Thyroid gland (tissue), 4 donors: ENCODE measurements around the gene ZNF514. TPM values are rescaled to one million over a fixed set of nuclear protein-coding genes. Genes with fewer than 3 reads are reported as not detected.

ENCODE experiments used
- DNase-seq, 2 donors: peaks; one replicate each; pipeline ENCODE4 v3.0.0-alpha.2; 2019
- H3K27ac ChIP-seq, 3 donors: fragments of 200-600 bp; sonication (generic); 1 replicate in 2 of 3; 2 replicates in 1 of 3; pipeline ENCODE4 v1.5.1; 2016 to 2019; ENCODE audit warnings: mild to moderate bottlenecking in 1 of 3, moderate library complexity in 1 of 3
- H3K27me3 ChIP-seq: fragments of 200-600 bp; sonication (generic); one replicate; pipeline ENCODE4 v1.5.1; 2019
- H3K36me3 ChIP-seq, 2 donors: fragments of 200-600 bp; sonication (generic); one replicate each; pipeline ENCODE4 v1.5.1; 2016 to 2019
- H3K4me1 ChIP-seq, 2 donors: fragments of 200-600 bp; sonication (generic); one replicate each; pipeline ENCODE4 v1.5.1; 2017 to 2019
- H3K4me3 ChIP-seq, 3 donors: fragments of 200-600 bp; sonication (generic); replicated peaks in 1 of 3; 1 replicate in 2 of 3; 2 replicates in 1 of 3; pipeline ENCODE4 v1.5.1; 2016; ENCODE audit warnings: mild to moderate bottlenecking in 1 of 3
- H3K9me3 ChIP-seq: fragments of 200-600 bp; sonication (generic); one replicate; pipeline ENCODE4 v1.5.1; 2017
- POLR2A ChIP-seq, 2 donors: fragments of 450-650 bp; IDR thresholded peaks; one replicate each; pipeline ENCODE4 v1.6.1; 2017; ENCODE audit warnings: antibody characterized with exemption in 2 of 2, mild to moderate bottlenecking in 2 of 2, moderate library complexity in 1 of 2
- WGBS, 2 donors: methylation state at CpG; one replicate each; pipeline ENCODE4 v1.1.5; 2017; 5-methylcytosine and 5-hydroxymethylcytosine counted together
- intact Hi-C: fragments of 100-400 bp; cut with DNase I; formaldehyde crosslinking; loops from one replicate; pipeline ENCODE4 v1.15.1; 2023
- total RNA-seq, 4 donors: library from RNA; depleted of rRNA; stranded (reverse); fragments of >200 nt; gene quantifications; one replicate each; pipeline ENCODE4 v1.2.3, GENCODE V29; 2016
- TF ChIP-seq, protein P1 (sequence below), 6 experiments: fragments of 200-600 bp in 3 of 6; fragments of 450-650 bp in 3 of 6; sonication (generic) in 3 of 6; IDR thresholded peaks; one replicate each; pipeline ENCODE4 v1.5.1; 2016 to 2019; ENCODE audit warnings: antibody characterized with exemption in 6 of 6, mild to moderate bottlenecking in 2 of 6, inconsistent platforms in 1 of 6, moderate library complexity in 1 of 6

Gene ZNF514
- total RNA-seq: 10 to 100 TPM; 23.5 to 28.5 (median 25.6) TPM

- TF ChIP-seq POLR2A (IDR thresholded peaks at IDR 0.05): peak in 1 of 2 donors; percentile 35
- TF ChIP-seq, protein P1, sequence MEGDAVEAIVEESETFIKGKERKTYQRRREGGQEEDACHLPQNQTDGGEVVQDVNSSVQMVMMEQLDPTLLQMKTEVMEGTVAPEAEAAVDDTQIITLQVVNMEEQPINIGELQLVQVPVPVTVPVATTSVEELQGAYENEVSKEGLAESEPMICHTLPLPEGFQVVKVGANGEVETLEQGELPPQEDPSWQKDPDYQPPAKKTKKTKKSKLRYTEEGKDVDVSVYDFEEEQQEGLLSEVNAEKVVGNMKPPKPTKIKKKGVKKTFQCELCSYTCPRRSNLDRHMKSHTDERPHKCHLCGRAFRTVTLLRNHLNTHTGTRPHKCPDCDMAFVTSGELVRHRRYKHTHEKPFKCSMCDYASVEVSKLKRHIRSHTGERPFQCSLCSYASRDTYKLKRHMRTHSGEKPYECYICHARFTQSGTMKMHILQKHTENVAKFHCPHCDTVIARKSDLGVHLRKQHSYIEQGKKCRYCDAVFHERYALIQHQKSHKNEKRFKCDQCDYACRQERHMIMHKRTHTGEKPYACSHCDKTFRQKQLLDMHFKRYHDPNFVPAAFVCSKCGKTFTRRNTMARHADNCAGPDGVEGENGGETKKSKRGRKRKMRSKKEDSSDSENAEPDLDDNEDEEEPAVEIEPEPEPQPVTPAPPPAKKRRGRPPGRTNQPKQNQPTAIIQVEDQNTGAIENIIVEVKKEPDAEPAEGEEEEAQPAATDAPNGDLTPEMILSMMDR (IDR thresholded peaks at IDR 0.05): no peak
- no peaks in the 10 kb centered on the region for H3K27me3 ChIP-seq
- H3K27ac ChIP-seq: peak within 1 kb of the TSS; percentile 53 to 76 (median 65)
- peaks cover 19 to 20% of the 10 kb centered on the region in 2 donors for H3K4me1 ChIP-seq
- H3K4me3 ChIP-seq: peak within 1 kb of the TSS in 2 of 3 donors; percentile 65 to 68
- no peaks in the 10 kb centered on the region for H3K9me3 ChIP-seq
- peaks cover 4 to 5% of the 10 kb centered on the region in 2 donors for H3K36me3 ChIP-seq
- intact Hi-C loops: loop anchor here (10.0 kb wide), 1 partner anchor 1105 kb away; the partner anchor contains the start of genes CIAO1 and TMEM127
- peak; percentile 86 to 87 for DNase-seq
- 17 to 33% methylated on average over 18 to 27 of the region's 64 CpGs for WGBS, 2 donors
Measured at GRCh38 chr2:95159690-95160449, at the start of gene ZNF514. Gene ZNF514, minus strand, starts transcription at chr2:95159848. Its CDS starts 6,595 bp downstream, at chr2:95153253.

- Histone ChIP-seq H3K36me3 (peaks cover 20 to 28% of the 10 kb centered on the region in 2 donors), H3K27me3 (no peaks in the 10 kb centered on the region), H3K4me3 (peak overlapping the region in 2 of 3 donors; percentile 52 to 97), H3K9me3 (no peaks in the 10 kb centered on the region), H3K27ac (no peak overlapping the region), H3K4me1 (peaks cover 0 to 13% of the 10 kb centered on the region in 2 donors)
- intact Hi-C loops: no loop called here
- no peak for DNase-seq
- WGBS, 2 donors: 70% methylated on average over 6 of the region's 6 CpGs
- no peak for TF ChIP-seq POLR2A (IDR thresholded peaks at IDR 0.05)
- TF ChIP-seq, protein P1 (IDR thresholded peaks at IDR 0.05): no peak
Measured at GRCh38 chr2:95208106-95208505, 48.5 kb upstream of the ZNF514 start.

DNA sequence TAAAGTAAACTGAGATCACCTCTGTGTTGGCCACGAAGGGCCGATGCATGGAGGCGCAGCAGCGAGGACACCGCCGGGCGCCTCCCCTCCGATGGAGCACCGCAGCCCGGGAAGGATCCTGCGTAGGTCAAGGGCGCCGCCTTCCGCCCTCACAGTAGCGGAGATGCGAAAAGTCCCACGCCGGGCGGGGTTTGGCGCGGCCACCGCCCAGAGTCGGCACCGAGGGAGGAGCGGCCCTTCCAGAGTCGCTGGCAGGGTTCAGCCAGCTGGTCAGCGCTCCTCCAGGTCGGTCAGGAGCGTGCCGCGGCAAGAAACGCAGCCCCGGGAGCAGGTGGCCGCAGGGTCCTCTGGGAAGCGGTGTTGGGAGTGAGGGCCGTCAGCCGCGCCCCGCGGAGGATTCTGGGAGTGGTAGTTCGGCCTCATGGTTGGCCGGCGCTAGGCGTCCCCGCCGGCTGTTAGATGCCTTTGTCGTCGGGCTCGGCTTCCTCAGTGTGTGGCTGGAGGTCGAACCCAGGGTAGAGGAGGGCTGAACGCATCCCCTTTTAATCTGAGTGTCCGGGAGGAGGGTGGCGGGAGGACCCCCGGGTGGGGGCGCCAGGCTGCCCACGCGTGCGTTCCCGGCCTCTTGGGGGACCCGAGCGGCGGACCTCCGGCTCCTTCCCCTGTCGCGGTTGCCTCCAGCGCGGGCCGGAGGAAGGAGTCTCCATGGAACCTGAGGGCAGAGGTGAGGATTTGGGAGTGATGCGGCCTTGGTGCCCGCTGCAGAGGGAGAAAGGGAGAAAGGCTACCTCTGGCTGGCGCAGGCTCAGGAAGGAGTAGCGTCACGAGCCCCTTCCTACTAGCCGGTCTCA is 47.7 kb upstream of the ZNF514 start, which contains the start of gene ZNF892:
TSS of gene ZNF892 (plus strand) at position 411 of the 851 bp plus-strand sequence. CDS start at position 706, 295 bp downstream.
- no peaks in the 10 kb centered on the region for H3K9me3 ChIP-seq
- H3K27me3 ChIP-seq: no peaks in the 10 kb centered on the region
- peak; percentile 94 for DNase-seq
- peak in 1 of 2 donors; percentile 78 for TF ChIP-seq POLR2A (IDR thresholded peaks at IDR 0.05)
- TF ChIP-seq, protein P1 (IDR thresholded peaks at IDR 0.05): peak in 4 of 6 experiments; percentile 15 to 56 (median 39)
- whole genome bisulfite sequencing, 2 donors: 0 to 1% methylated on average over 25 to 43 of the region's 74 CpGs
- H3K4me3 ChIP-seq: peak within 1 kb of the TSS; percentile 52 to 97 (median 73)
- peaks cover 12 to 20% of the 10 kb centered on the region in 2 donors for H3K36me3 ChIP-seq
- peaks cover 0 to 13% of the 10 kb centered on the region in 2 donors for H3K4me1 ChIP-seq
- intact Hi-C loops: no loop called here
- H3K27ac ChIP-seq: peak within 1 kb of the TSS; percentile 81 to 86 (median 83)

GRCh38 chr2:95206096-95206495 is 46.4 kb upstream of the ZNF514 start:
- TF ChIP-seq POLR2A (IDR thresholded peaks at IDR 0.05): no peak
- TF ChIP-seq, protein P1 (IDR thresholded peaks at IDR 0.05): no peak
- no peak for DNase-seq
- 40 to 54% methylated on average over 10 of the region's 10 CpGs for WGBS, 2 donors
- peaks cover 0 to 8% of the 10 kb centered on the region in 2 donors for H3K36me3 ChIP-seq
- H3K4me1 ChIP-seq: peaks cover 0 to 13% of the 10 kb centered on the region in 2 donors
- H3K27ac ChIP-seq: no peak overlapping the region
- H3K4me3 ChIP-seq: no peak overlapping the region
- H3K9me3 ChIP-seq: no peaks in the 10 kb centered on the region
- intact Hi-C loops: no loop called here
- no peaks in the 10 kb centered on the region for H3K27me3 ChIP-seq
